Measurements from ENCODE around the gene CD82. TPM values are rescaled to one million over a fixed set of nuclear protein-coding genes. Genes with fewer than 3 reads are reported as not detected.
A peak's percentile ranks its signal among the peaks of the same experiment; 100 is the strongest.
"Not testable (repeated sequence)": the region's sequence is repeated elsewhere in the genome, so short reads cannot be mapped to it uniquely, and the experiment has no call there.

The CD82 gene
- total RNA-seq, 2 experiments from 2014 or later: 243 to 277 TPM

DNA sequence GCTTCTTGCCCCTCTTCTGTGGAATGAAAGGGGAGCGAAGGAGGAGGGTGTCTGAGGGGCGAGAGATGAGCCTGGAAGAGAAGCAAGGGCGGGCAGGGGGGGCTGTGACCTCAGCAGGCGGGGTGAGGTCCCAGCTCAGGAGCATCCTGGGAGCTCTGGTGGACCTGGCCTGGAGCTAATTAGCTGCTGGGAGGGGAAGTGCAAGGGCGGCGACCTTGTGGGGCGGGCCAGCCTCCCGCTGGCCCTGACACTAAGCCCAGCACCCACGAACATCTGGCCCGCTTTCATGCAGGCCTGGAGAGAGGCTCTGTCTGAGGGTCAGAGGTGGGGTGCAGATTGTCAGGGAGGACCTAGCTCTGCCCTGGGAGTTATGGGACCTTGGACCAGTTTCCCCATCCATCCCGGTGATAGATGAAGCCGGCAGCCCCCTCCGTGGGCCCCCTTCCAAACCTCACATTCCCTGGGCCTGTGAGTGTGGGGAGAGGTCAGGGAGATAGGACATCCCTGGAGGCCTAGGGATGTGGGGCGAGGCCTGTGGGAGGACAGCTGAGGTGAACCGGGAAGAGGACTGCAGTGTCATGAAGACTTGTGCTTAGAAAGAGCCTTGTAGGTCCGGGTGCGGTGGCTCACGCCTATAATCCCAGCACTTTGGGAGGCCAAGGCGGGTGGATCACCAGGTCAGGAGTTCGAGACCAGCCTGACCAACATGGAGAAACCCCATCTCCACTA, 28.5 kb upstream of the CD82 start:
- no peak overlapping the region for H3K4me3 Mint-ChIP-seq
- intact Hi-C loops (cut with micrococcal nuclease): loop anchor here (5.0 kb wide), 2 partner anchors 425 to 445 kb away; no protein-coding TSS in a partner anchor
- H3K27ac Mint-ChIP-seq: no peak overlapping the region
- CTCF ChIA-PET: interaction anchor here (0.7 to 7.2 kb wide), 8 partner anchors 10 to 442 kb away, joined by 3 to 60 read pairs (median 4); partner anchors contain the start of gene EXT2
- peaks cover 5% of the 10 kb centered on the region for H3K4me1 Mint-ChIP-seq (ENCODE audit: low read depth)
- no peak for DNase-seq
- POLR2A ChIA-PET: no interaction called here
- H3K9me3 Mint-ChIP-seq: no peaks in the 10 kb centered on the region
- no peaks in the 10 kb centered on the region for H3K36me3 Mint-ChIP-seq
- peaks cover 4% of the 10 kb centered on the region for H3K27me3 Mint-ChIP-seq

DNA sequence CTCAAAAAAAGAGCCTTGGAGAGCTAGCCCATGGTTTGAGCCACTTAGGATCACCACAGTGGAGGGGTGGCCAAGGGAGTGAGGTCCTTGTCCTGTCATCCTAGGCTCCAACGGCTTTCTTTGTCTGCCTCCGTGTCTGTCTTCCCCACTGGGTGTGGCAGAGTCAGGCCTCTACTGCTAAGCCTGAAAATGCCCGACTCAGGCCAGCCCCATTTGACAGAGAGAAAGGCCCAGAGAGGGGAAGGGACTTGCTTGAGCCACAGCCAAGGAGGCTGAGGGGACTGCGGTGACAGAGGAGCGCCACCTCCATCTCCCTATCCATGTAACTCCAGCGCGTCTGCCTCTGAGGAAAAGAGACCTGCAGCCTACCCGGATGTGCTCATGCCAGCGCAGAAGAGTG, 27.8 kb upstream of the CD82 start:
- ChIA-PET CTCF (interaction anchor here (0.6 to 7.2 kb wide), 6 partner anchors 14 to 436 kb away, joined by 3 to 60 read pairs (median 4); no protein-coding TSS in a partner anchor), POLR2A (no interaction called here)
- Mint-ChIP-seq H3K36me3 (no peaks in the 10 kb centered on the region), H3K4me3 (no peak overlapping the region), H3K9me3 (no peaks in the 10 kb centered on the region), H3K27me3 (peaks cover 4% of the 10 kb centered on the region), H3K27ac (no peak overlapping the region), H3K4me1 (ENCODE audit: low read depth) (peaks cover 3% of the 10 kb centered on the region)
- DNase-seq: no peak
- intact Hi-C loops (cut with micrococcal nuclease): loop anchor here (1.0 to 5.0 kb wide), 4 partner anchors 14 to 445 kb away; no protein-coding TSS in a partner anchor

DNA sequence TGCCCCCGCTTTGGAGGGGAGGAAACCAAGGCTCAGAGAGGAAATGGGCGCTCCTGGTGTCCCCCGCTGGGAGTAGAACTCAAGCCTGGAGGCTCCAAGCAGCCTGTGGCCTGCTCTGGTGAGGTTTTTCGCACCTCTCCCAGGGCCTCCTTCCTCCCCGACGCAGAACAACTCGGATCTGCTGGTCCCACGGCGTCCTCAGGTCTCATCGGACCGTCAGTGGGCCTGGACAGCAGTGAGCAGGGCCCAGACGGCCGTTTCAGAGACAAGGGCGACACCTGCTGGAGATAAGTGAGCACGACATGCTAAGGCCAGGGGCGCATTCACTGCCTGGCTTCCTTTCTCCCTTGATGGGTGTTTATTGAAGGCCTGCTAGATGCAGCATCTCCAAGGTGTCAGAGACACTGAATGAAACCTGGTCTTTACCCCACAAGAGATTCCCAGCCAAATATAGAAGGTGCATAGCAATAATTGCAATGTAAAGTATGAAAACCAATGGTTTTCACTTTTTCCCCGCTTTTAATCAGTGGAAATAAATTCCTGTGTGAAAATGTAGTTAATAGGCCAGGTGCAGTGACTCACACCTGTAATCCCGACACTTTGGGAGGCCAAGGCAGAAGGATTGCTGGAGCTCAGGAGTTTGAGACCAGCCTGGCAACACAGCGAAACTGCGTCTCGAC, 26.9 kb upstream of the CD82 start:
- no peak overlapping the region for H3K4me3 Mint-ChIP-seq
- H3K27me3 Mint-ChIP-seq: peaks cover 4% of the 10 kb centered on the region
- peak; percentile 82 for DNase-seq
- intact Hi-C loops (cut with micrococcal nuclease): loop anchor here (1.0 to 5.0 kb wide), 4 partner anchors 15 to 446 kb away; no protein-coding TSS in a partner anchor
- H3K36me3 Mint-ChIP-seq: no peaks in the 10 kb centered on the region
- no peaks in the 10 kb centered on the region for H3K9me3 Mint-ChIP-seq
- POLR2A ChIA-PET: no interaction called here
- H3K4me1 Mint-ChIP-seq (ENCODE audit: low read depth): peaks cover 3% of the 10 kb centered on the region
- no peak overlapping the region for H3K27ac Mint-ChIP-seq
- CTCF ChIA-PET: interaction anchor here (1.1 to 7.2 kb wide), 5 partner anchors 15 to 253 kb away, joined by 3 to 48 read pairs (median 5); no protein-coding TSS in a partner anchor

DNA sequence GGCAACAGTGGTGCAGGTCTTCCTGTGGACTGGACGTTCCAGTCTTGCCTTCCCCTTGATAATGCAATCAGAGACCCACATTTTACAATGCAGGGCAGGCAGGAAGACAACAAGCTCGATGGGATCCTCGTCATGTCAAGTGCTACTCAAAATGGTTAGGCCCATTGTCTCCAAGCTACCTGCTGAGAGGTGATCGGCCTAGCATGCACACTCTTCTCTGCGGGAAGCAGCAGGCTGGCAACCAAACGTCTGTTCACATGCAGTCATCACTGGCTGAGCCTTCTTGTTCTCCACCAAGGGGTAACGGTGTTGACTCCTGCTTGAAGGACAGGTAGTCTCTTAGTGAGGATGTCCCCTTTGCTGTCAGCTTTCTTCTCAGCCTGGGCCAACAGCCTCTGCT, 25.5 kb upstream of the CD82 start:
- CTCF ChIA-PET: interaction anchor here (0.9 to 7.2 kb wide), 8 partner anchors 16 to 446 kb away, joined by 3 to 48 read pairs (median 4); no protein-coding TSS in a partner anchor
- no peak for DNase-seq
- H3K36me3 Mint-ChIP-seq: no peaks in the 10 kb centered on the region
- intact Hi-C loops (cut with micrococcal nuclease): loop anchor here (5.0 kb wide), 2 partner anchors 428 to 448 kb away; no protein-coding TSS in a partner anchor
- no peak overlapping the region for H3K27ac Mint-ChIP-seq
- POLR2A ChIA-PET: no interaction called here
- peaks cover 2% of the 10 kb centered on the region for H3K27me3 Mint-ChIP-seq
- H3K4me3 Mint-ChIP-seq: no peak overlapping the region
- peaks cover 3% of the 10 kb centered on the region for H3K4me1 Mint-ChIP-seq (ENCODE audit: low read depth)
- H3K9me3 Mint-ChIP-seq: no peaks in the 10 kb centered on the region

DNA sequence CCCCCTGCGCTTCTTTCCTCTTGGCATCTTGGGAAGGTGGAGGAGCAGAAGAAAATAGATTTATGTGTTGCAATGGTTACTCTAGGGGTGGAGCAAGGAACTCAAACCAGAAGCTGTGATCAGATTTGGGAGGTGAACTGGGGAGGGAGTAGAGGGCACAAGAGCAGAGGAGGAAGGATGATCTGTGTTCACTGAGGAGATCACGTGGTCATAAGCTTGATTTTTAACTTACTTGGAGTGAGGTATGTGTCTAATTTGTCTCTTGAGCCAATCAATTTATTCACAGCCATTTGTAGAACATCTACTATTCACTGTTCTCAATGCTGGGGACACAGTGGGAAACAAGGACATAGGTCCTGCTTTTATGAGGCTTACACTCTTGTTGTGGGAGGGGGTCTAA, 24.8 kb upstream of the CD82 start:
- no peaks in the 10 kb centered on the region for H3K36me3 Mint-ChIP-seq
- intact Hi-C loops (cut with micrococcal nuclease): no loop called here
- no peak overlapping the region for H3K27ac Mint-ChIP-seq
- no peak for DNase-seq
- H3K4me3 Mint-ChIP-seq: no peak overlapping the region
- POLR2A ChIA-PET: no interaction called here
- H3K27me3 Mint-ChIP-seq: peaks cover 2% of the 10 kb centered on the region
- peaks cover 3% of the 10 kb centered on the region for H3K4me1 Mint-ChIP-seq (ENCODE audit: low read depth)
- CTCF ChIA-PET: interaction anchor here (0.9 to 7.2 kb wide), 3 partner anchors 17 to 446 kb away, joined by 6 to 48 read pairs (median 41); no protein-coding TSS in a partner anchor
- H3K9me3 Mint-ChIP-seq: no peaks in the 10 kb centered on the region

DNA sequence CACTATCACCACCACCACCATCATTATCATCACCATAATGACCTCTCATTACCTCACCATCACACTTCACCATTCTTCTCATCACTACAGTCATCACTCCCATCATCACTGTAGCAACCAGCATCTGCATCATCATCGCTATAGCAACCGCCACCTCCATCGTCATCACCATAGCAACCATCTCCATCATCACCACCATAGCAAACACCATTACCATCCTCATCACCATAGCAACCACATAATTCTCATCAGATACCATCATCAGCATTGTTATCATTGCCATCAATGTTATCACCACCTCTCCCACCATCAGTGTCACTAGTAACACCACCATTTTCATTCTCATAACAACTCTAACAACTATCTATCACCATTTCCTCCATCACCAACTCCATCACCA, 23.1 kb upstream of the CD82 start:
- Mint-ChIP-seq H3K27ac (no peak overlapping the region), H3K9me3 (no peaks in the 10 kb centered on the region), H3K27me3 (no peaks in the 10 kb centered on the region), H3K4me1 (ENCODE audit: low read depth) (peaks cover 3% of the 10 kb centered on the region), H3K4me3 (no peak overlapping the region), H3K36me3 (no peaks in the 10 kb centered on the region)
- ChIA-PET POLR2A (no interaction called here), CTCF (interaction anchor here (1.1 to 1.7 kb wide), 2 partner anchors 19 to 257 kb away, joined by 3 to 4 read pairs; no protein-coding TSS in a partner anchor)
- intact Hi-C loops (cut with micrococcal nuclease): no loop called here
- DNase-seq: no peak

DNA sequence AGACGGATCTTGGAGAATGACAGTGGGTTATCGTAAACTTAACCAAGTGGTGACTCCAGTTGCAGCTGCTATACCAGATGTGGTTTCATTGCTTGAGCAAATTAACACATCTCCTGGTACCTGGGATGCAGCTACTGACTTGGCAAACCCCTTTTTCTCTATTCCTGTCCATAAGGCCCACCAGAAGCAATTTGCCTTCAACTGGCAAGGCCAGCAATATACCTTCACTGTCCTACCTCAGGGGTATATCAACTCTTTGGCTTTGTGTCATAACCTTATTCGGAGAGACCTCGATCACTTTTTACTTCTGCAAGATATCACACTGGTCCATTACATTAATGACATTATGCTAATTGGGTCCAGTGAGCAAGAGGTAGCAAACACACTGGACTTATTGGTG, 18.5 kb upstream of the CD82 start:
- intact Hi-C loops (cut with micrococcal nuclease); H3K27me3 Mint-ChIP-seq; CTCF ChIA-PET; H3K4me1 Mint-ChIP-seq (ENCODE audit: low read depth); H3K36me3 Mint-ChIP-seq; H3K9me3 Mint-ChIP-seq; DNase-seq; H3K27ac Mint-ChIP-seq; H3K4me3 Mint-ChIP-seq; POLR2A ChIA-PET: not testable (repeated sequence)

DNA sequence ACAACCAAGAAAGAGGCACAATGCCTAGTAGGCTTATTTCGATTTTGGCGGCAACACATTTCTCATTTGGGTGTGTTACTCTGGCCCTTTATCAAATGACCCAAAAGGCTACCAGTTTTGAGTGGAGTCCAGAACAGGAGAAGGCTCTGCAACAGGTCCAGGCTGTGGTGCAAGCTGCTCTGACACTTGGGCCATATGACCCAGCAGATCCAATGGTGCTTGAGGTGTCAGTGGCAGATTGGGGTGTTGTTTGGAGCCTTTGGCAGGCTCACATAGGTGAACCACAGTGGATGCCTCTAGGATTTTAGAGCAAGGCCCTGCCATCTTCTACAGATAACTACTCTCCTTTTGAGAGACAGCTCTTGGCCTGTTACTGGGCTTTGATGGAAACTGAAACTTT, 17.9 kb upstream of the CD82 start:
- H3K4me3 Mint-ChIP-seq; H3K27me3 Mint-ChIP-seq; H3K9me3 Mint-ChIP-seq; CTCF ChIA-PET; POLR2A ChIA-PET; DNase-seq; H3K36me3 Mint-ChIP-seq; intact Hi-C loops (cut with micrococcal nuclease); H3K4me1 Mint-ChIP-seq (ENCODE audit: low read depth); H3K27ac Mint-ChIP-seq: not testable (repeated sequence)

DNA sequence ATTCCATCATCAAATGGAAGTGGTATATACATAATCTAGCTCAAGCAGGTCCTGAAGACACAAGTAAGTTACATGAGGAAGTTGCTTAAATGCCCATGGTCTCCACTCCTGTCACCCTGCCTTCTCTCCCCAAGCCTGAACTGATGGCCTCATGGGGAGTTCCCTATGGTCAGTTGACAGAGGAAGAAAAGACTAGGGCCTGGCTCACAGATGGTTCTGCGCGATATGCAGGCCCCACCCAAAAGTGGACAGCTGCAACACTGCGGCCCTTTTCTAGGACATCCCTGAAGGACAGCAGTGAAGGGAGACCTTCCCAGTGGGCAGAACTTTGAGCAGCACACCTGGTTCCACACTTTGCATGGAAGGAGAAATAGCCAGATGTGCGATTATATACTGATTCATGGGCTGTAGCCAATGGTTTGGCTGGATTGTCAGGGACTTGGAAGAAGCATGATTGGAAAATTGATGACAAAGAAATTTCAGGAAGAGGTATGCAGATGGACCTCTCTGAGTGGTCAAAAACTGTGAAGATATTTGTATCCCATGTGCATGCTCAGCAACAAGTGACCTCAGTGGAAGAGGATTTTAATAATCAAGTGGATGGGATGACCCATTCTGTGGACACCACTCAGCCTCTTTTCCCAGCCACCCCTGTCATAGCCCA, 17.3 kb upstream of the CD82 start:
- Mint-ChIP-seq H3K4me1 (ENCODE audit: low read depth) (no peaks in the 10 kb centered on the region), H3K9me3 (peaks cover 5% of the 10 kb centered on the region), H3K36me3 (no peaks in the 10 kb centered on the region), H3K27ac (no peak overlapping the region), H3K27me3 (no peaks in the 10 kb centered on the region), H3K4me3 (no peak overlapping the region)
- DNase-seq: no peak
- ChIA-PET CTCF (no interaction called here), POLR2A (no interaction called here)
- intact Hi-C loops (cut with micrococcal nuclease): no loop called here

DNA sequence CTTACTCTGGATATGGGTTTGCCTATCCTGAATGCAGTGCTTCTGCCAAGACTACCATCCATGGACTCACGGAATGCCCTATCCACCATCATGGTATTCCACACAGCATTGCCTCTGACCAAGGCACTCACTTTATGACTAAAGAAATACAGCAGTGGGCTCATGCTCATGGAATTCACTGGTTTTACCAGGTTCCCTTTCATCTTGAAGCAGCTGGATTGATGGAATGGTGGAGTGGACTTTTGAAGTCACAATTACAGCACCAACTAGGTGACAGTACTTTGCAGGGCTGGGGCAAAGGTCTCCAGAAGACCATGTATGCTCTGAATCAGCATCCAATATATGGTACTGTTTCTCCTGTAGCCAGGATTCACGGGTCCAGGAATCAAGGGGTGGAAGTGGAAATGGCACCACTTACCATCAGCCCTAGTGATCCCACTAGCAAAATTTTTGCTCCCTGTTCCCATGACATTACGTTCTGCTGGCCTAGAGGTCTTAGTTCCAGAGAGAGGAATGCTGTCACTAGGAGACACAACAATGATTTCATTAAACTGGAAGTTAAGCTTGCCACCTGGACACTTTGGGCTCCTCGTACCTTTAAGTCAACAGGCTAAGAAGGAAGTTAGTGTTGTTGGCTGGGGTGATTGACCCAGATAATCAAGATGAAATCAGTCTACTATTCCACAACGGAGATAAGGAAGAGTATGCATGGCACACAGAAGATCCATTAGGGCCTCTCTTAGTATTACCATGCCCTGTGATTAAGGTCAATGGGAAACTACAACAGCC, 16.3 kb upstream of the CD82 start:
- CTCF ChIA-PET: interaction anchor here (1.9 kb wide), 1 partner anchor 68 kb away, joined by 6 read pairs; no protein-coding TSS in a partner anchor
- H3K9me3 Mint-ChIP-seq; H3K4me3 Mint-ChIP-seq; H3K27me3 Mint-ChIP-seq; POLR2A ChIA-PET; H3K36me3 Mint-ChIP-seq; intact Hi-C loops (cut with micrococcal nuclease); H3K27ac Mint-ChIP-seq; DNase-seq; H3K4me1 Mint-ChIP-seq (ENCODE audit: low read depth): not testable (repeated sequence)

DNA sequence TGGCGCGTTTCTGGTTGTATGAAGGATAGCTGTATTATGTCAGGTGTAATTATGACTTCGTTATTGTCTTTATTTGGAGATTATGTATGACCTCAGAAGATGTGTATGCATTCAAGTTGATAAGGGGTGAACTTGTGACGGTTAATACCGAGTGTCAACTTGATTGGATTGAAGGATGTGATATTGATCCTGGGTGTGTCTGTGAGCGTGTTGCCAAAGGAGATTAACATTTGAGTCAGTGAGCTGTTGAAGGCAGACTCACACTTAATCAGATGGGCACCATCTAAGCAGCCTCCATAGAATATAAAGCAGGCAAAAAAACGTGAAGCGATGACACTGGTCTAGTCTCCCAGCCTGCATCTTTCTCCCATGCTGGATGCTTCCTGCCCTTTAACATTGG, 15.3 kb upstream of the CD82 start:
- POLR2A ChIA-PET: no interaction called here
- no peaks in the 10 kb centered on the region for H3K4me1 Mint-ChIP-seq (ENCODE audit: low read depth)
- H3K4me3 Mint-ChIP-seq: no peak overlapping the region
- CTCF ChIA-PET: interaction anchor here (1.9 kb wide), 1 partner anchor 67 kb away, joined by 6 read pairs; no protein-coding TSS in a partner anchor
- H3K36me3 Mint-ChIP-seq: no peaks in the 10 kb centered on the region
- intact Hi-C loops (cut with micrococcal nuclease): loop anchor here (10.0 kb wide), 1 partner anchor 555 kb away; no protein-coding TSS in a partner anchor
- no peaks in the 10 kb centered on the region for H3K27me3 Mint-ChIP-seq
- no peak overlapping the region for H3K27ac Mint-ChIP-seq
- no peak for DNase-seq
- peaks cover 5% of the 10 kb centered on the region for H3K9me3 Mint-ChIP-seq

Measured in activated CD4-positive, alpha-beta memory T cell treated with anti-CD3 and anti-CD28 coated beads for 36 hours (primary cell).